Neural progenitor cell (in vitro differentiated cells): ENCODE measurements around the gene BFSP1. TPM values are rescaled to one million over a fixed set of nuclear protein-coding genes. Genes with fewer than 3 reads are reported as not detected.

Experiments
- DNase-seq: peaks from one replicate; pipeline ENCODE4 v3.0.0-alpha.2; 2016; ENCODE audit warnings: low spot score
- H2AFZ ChIP-seq: fragments of 200-600 bp; sonication (generic); replicated peaks from 2 replicates; pipeline ENCODE4 v1.6.1; 2016; ENCODE audit warnings: antibody characterized with exemption
- H3F3A ChIP-seq: fragments of 200-600 bp; sonication (generic); 2 replicates; pipeline ENCODE4 v1.6.1; 2016; ENCODE audit warnings: antibody characterized with exemption, low read depth
- H3K27ac ChIP-seq: fragments of 200-600 bp; sonication (generic); 2 replicates; pipeline ENCODE4 v1.5.1; 2016; ENCODE audit warnings: mild to moderate bottlenecking
- H3K27me3 ChIP-seq: fragments of 200-600 bp; sonication (generic); 2 replicates; pipeline ENCODE4 v1.6.1; 2016; ENCODE audit warnings: mild to moderate bottlenecking, moderate library complexity
- H3K36me3 ChIP-seq: fragments of 200-600 bp; sonication (generic); 2 replicates; pipeline ENCODE4 v1.5.1; 2016
- H3K4me1 ChIP-seq: fragments of 200-600 bp; sonication (generic); 2 replicates; pipeline ENCODE4 v1.6.1; 2016; ENCODE audit warnings: mixed run types
- H3K4me2 ChIP-seq: fragments of 200-600 bp; sonication (generic); 2 replicates; pipeline ENCODE4 v1.6.1; 2016
- H3K4me3 ChIP-seq: fragments of 200-600 bp; sonication (generic); 2 replicates; pipeline ENCODE4 v1.5.1; 2016
- H3K79me2 ChIP-seq: fragments of 200-600 bp; sonication (generic); 2 replicates; pipeline ENCODE4 v1.6.1; 2016; ENCODE audit warnings: low read depth
- H3K9ac ChIP-seq: fragments of 200-600 bp; sonication (generic); 2 replicates; pipeline ENCODE4 v1.6.1; 2016
- H3K9me3 ChIP-seq: fragments of 200-600 bp; sonication (generic); 2 replicates; pipeline ENCODE4 v1.5.1; 2016; ENCODE audit warnings: low read depth
- H4K20me1 ChIP-seq: fragments of 200-600 bp; sonication (generic); 2 replicates; pipeline ENCODE4 v1.6.1; 2016; ENCODE audit warnings: low read depth
- H3K27ac Mint-ChIP-seq: 3 replicates; pipeline ENCODE4 v1.8.0; 2021; ENCODE audit warnings: mixed read lengths
- H3K27me3 Mint-ChIP-seq: 2 replicates; pipeline ENCODE4 v1.8.0; 2022; ENCODE audit warnings: low read depth, mild to moderate bottlenecking, inconsistent platforms, moderate library complexity, mixed read lengths; ENCODE audit not compliant: insufficient read depth
- H3K36me3 Mint-ChIP-seq: 3 replicates; pipeline ENCODE4 v1.8.0; 2021; ENCODE audit warnings: mixed read lengths
- H3K4me1 Mint-ChIP-seq: 3 replicates; pipeline ENCODE4 v1.8.0; 2021; ENCODE audit warnings: mixed read lengths
- H3K4me3 Mint-ChIP-seq: 3 replicates; pipeline ENCODE4 v1.8.0; 2021; ENCODE audit warnings: mild to moderate bottlenecking, moderate library complexity, mixed read lengths
- H3K9me3 Mint-ChIP-seq: 3 replicates; pipeline ENCODE4 v1.8.0; 2020; ENCODE audit warnings: mixed read lengths
- EZH2 ChIP-seq: fragments of 200-600 bp; sonication (generic); IDR thresholded peaks from 2 replicates; pipeline ENCODE4 v1.6.1; 2017; ENCODE audit warnings: antibody characterized with exemption, mild to moderate bottlenecking, moderate library complexity
- EZH2phosphoT487 ChIP-seq: fragments of 200-600 bp; sonication (generic); IDR thresholded peaks from 2 replicates; pipeline ENCODE4 v1.6.1; 2017; ENCODE audit warnings: antibody characterized with exemption
- total RNA-seq: library from RNA; depleted of rRNA; stranded (reverse); fragments of >200 nt; gene quantifications from 2 replicates; pipeline ENCODE4 v1.2.3, GENCODE V29; 2015; ENCODE audit warnings: low replicate concordance
- TF ChIP-seq, protein P1 (sequence below): fragments of 200-600 bp; sonication (generic); IDR thresholded peaks from 2 replicates; pipeline ENCODE4 v1.5.1; 2017; ENCODE audit warnings: antibody characterized with exemption, mild to moderate bottlenecking

Gene BFSP1
- total RNA-seq, 1 donor from 2014 or later: not detected

DNA sequence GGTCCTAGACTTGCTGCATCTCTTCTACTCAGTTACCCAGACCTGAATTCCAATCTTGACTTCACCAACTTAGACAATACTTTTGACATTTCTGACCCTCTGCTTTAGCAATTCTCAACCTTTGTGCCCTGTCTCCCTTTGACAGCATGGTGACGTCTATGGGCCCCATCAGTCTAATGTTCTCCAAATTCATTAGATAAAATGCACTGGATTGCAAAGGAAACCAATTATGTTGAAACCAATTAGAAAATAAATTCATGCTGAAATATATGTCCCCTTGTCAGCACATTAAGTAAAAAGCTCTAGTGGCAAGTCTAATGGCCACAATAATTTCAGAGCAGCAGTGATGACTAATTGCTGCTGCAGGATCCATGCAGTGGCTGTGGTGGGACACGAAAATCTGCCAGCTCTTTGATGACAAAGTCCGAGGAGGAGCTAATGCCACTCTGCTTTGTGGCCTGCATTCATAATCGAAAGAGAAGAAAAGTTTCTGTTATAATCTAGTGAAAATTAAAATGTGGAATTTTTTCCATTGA is 64.0 kb downstream of the BFSP1 start:
- no peak overlapping the region for H3K27ac ChIP-seq

DNA sequence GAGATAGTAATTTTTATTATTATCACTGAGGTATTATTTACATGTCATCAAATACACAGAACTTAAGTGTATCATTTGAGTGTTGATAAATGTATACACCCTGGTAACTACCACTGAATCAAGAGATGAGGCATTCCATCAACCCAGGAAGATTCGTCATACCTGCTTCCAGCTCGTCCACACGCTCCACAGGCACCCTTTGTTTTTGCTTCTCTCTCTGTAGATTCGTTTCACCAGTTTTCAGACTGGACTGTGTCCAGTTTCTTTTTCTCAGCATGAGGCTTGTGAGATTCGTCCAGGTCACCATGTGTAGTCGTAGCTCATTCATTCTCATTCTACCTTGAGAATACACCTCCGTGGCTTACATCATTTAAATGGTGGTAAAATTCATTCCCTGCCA is 64.5 kb downstream of the BFSP1 start:
- no peak for DNase-seq
- H3K79me2 ChIP-seq: no peaks in the 10 kb centered on the region
- no peak overlapping the region for H3K4me2 ChIP-seq
- H3K4me3 ChIP-seq: no peak overlapping the region
- no peak overlapping the region for H2AFZ ChIP-seq
- no peaks in the 10 kb centered on the region for H3K36me3 Mint-ChIP-seq
- peaks cover 3% of the 10 kb centered on the region for H3K27me3 Mint-ChIP-seq
- no peak overlapping the region for H3K27ac ChIP-seq
- no peak overlapping the region for H3K9ac ChIP-seq
- H3K27ac Mint-ChIP-seq: no peak overlapping the region
- no peaks in the 10 kb centered on the region for H3F3A ChIP-seq
- no peaks in the 10 kb centered on the region for H3K9me3 ChIP-seq
- H3K4me3 Mint-ChIP-seq: no peak overlapping the region
- H3K36me3 ChIP-seq: no peaks in the 10 kb centered on the region
- no peaks in the 10 kb centered on the region for H3K4me1 ChIP-seq
- no peaks in the 10 kb centered on the region for H3K9me3 Mint-ChIP-seq
- peaks cover 10% of the 10 kb centered on the region for H3K4me1 Mint-ChIP-seq
- no peaks in the 10 kb centered on the region for H3K27me3 ChIP-seq
- TF ChIP-seq EZH2phosphoT487: no peak
- no peak for TF ChIP-seq EZH2
- TF ChIP-seq, protein P1, sequence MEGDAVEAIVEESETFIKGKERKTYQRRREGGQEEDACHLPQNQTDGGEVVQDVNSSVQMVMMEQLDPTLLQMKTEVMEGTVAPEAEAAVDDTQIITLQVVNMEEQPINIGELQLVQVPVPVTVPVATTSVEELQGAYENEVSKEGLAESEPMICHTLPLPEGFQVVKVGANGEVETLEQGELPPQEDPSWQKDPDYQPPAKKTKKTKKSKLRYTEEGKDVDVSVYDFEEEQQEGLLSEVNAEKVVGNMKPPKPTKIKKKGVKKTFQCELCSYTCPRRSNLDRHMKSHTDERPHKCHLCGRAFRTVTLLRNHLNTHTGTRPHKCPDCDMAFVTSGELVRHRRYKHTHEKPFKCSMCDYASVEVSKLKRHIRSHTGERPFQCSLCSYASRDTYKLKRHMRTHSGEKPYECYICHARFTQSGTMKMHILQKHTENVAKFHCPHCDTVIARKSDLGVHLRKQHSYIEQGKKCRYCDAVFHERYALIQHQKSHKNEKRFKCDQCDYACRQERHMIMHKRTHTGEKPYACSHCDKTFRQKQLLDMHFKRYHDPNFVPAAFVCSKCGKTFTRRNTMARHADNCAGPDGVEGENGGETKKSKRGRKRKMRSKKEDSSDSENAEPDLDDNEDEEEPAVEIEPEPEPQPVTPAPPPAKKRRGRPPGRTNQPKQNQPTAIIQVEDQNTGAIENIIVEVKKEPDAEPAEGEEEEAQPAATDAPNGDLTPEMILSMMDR: no peak
- H4K20me1 ChIP-seq: no peaks in the 10 kb centered on the region

More for the DNA sequence above, 64.0 kb downstream of the BFSP1 start:
- peaks cover 16% of the 10 kb centered on the region for H3K4me1 Mint-ChIP-seq
- H3K36me3 Mint-ChIP-seq: no peaks in the 10 kb centered on the region
- no peak overlapping the region for H3K4me3 Mint-ChIP-seq
- no peak overlapping the region for H3K27ac Mint-ChIP-seq
- no peaks in the 10 kb centered on the region for H3K36me3 ChIP-seq
- H3K27me3 Mint-ChIP-seq: peaks cover 3% of the 10 kb centered on the region
- no peak overlapping the region for H2AFZ ChIP-seq
- no peak for DNase-seq
- no peak overlapping the region for H3K4me3 ChIP-seq
- no peaks in the 10 kb centered on the region for H3K4me1 ChIP-seq
- TF ChIP-seq EZH2phosphoT487: no peak
- no peaks in the 10 kb centered on the region for H3K9me3 ChIP-seq
- H3F3A ChIP-seq: no peaks in the 10 kb centered on the region
- no peaks in the 10 kb centered on the region for H3K79me2 ChIP-seq
- no peaks in the 10 kb centered on the region for H3K27me3 ChIP-seq
- H3K9me3 Mint-ChIP-seq: no peaks in the 10 kb centered on the region
- H4K20me1 ChIP-seq: no peaks in the 10 kb centered on the region
- no peak overlapping the region for H3K4me2 ChIP-seq
- no peak overlapping the region for H3K9ac ChIP-seq

DNA sequence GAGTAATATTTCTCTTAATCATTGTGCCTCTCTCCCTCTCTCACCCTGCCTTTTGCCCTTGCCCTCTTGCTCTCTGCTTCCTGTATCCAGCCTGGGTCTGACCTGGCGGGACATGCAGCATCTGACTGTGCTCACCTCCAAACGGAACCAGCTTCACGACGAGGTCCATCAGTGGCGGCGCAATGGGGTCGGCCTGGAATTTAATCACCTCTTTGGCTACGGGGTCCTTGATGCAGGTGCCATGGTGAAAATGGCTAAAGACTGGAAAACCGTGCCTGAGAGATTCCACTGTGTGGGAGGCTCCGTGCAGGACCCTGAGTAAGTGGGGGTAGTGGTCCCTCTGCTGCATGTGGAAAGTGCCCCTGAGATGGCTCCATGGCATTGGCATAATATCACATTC is 65.9 kb downstream of the BFSP1 start:
- Mint-ChIP-seq H3K4me1 (no peaks in the 10 kb centered on the region), H3K9me3 (no peaks in the 10 kb centered on the region), H3K27ac (no peak overlapping the region), H3K27me3 (no peaks in the 10 kb centered on the region), H3K4me3 (no peak overlapping the region), H3K36me3 (no peaks in the 10 kb centered on the region)
- no peak overlapping the region for H3K4me2 ChIP-seq
- H2AFZ ChIP-seq: no peak overlapping the region
- no peaks in the 10 kb centered on the region for H3K27me3 ChIP-seq
- no peak overlapping the region for H3K27ac ChIP-seq
- H3K79me2 ChIP-seq: no peaks in the 10 kb centered on the region
- TF ChIP-seq EZH2phosphoT487 (no peak), EZH2 (no peak)
- TF ChIP-seq, protein P1: no peak
- H3K4me3 ChIP-seq: no peak overlapping the region
- no peaks in the 10 kb centered on the region for H3K36me3 ChIP-seq
- no peaks in the 10 kb centered on the region for H3F3A ChIP-seq
- H3K9me3 ChIP-seq: no peaks in the 10 kb centered on the region
- no peak overlapping the region for H3K9ac ChIP-seq
- no peak for DNase-seq
- no peaks in the 10 kb centered on the region for H4K20me1 ChIP-seq
- no peaks in the 10 kb centered on the region for H3K4me1 ChIP-seq

DNA sequence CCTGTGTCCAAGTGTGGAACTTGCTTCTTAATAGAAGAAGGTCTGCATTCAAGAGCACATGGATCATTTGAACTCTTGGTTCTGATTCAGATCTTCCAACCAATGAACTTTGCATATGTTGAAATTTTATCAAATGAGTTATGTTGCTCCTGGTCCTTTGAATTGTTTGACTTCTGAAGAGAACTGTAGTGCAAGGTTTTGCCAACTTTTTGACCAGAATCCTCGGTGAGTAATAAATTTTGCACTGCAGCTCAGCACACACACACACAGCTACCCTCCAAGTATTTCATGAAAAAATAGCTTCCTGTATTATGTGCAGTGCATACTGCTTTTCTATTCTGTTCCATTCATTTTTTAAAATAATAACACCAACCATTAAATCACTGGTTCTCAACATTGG is 67.5 kb downstream of the BFSP1 start:
- no peaks in the 10 kb centered on the region for H3K9me3 ChIP-seq
- H3K27ac ChIP-seq: no peak overlapping the region
- no peak overlapping the region for H3K4me3 ChIP-seq
- H3F3A ChIP-seq: no peaks in the 10 kb centered on the region
- H3K27ac Mint-ChIP-seq: no peak overlapping the region
- H3K79me2 ChIP-seq: no peaks in the 10 kb centered on the region
- H4K20me1 ChIP-seq: no peaks in the 10 kb centered on the region
- no peaks in the 10 kb centered on the region for H3K36me3 ChIP-seq
- H3K4me1 ChIP-seq: no peaks in the 10 kb centered on the region
- TF ChIP-seq EZH2 (no peak), EZH2phosphoT487 (no peak)
- TF ChIP-seq, protein P1: no peak
- DNase-seq: no peak
- no peak overlapping the region for H3K4me2 ChIP-seq
- no peaks in the 10 kb centered on the region for H3K4me1 Mint-ChIP-seq
- H3K36me3 Mint-ChIP-seq: no peaks in the 10 kb centered on the region
- H2AFZ ChIP-seq: no peak overlapping the region
- H3K27me3 Mint-ChIP-seq: no peaks in the 10 kb centered on the region
- H3K27me3 ChIP-seq: no peaks in the 10 kb centered on the region
- H3K9ac ChIP-seq: no peak overlapping the region
- H3K9me3 Mint-ChIP-seq: no peaks in the 10 kb centered on the region
- H3K4me3 Mint-ChIP-seq: no peak overlapping the region
